ENCODE results near the gene KBTBD4. TPM values are rescaled to one million over a fixed set of nuclear protein-coding genes. Genes with fewer than 3 reads are reported as not detected.

KBTBD4 gene
- total and polyA plus RNA-seq, 4 donors = 5.6 to 12.0 (median 8.6) TPM

- TF ChIP-seq REST (IDR thresholded peaks at IDR 0.05) (no peak), TAF1 (conservative IDR thresholded peaks at IDR 0.05) (no peak)
Measured at GRCh38 chr11:47593934-47594855, 15.4 kb upstream of the KBTBD4 start, which contains the start of gene C1QTNF4 (continued).

- TF ChIP-seq YY1 (IDR thresholded peaks at IDR 0.05) (no peak), ATF3 (IDR thresholded peaks at IDR 0.05) (no peak), RXRA (IDR thresholded peaks at IDR 0.05) (no peak), GABPA (IDR thresholded peaks at IDR 0.05 in 1 of 2, conservative IDR thresholded peaks at IDR 0.05 in 1 of 2) (no peak), RAD21 (IDR thresholded peaks at IDR 0.05) (no peak), FOXA2 (IDR thresholded peaks at IDR 0.05) (no peak), FOXA1 (IDR thresholded peaks at IDR 0.05) (no peak), TAF1 (conservative IDR thresholded peaks at IDR 0.05) (no peak), CTCF (IDR thresholded peaks at IDR 0.05; ENCODE audit: low read depth, low read length, missing input control) (no peak), EGR1 (IDR thresholded peaks at IDR 0.05; ENCODE audit: low read depth in 2 of 2) (no peak), ZBTB33 (IDR thresholded peaks at IDR 0.05) (no peak)
- Histone ChIP-seq H3K27me3 (ENCODE audit: control insufficient read depth in 4 of 4, insufficient read depth in 4 of 4, low read length in 3 of 4) (peaks cover 0 to 7% (median 2%) of the 10 kb centered on the region in 4 donors), H3K36me3 (ENCODE audit: control insufficient read depth in 4 of 4, insufficient read depth in 3 of 4, low read depth in 1 of 4, low read length in 3 of 4) (no peaks in the 10 kb centered on the region), H3K27ac (ENCODE audit: low read depth in 1 of 2, low read length in 2 of 2) (no peak overlapping the region), H3K4me3 (ENCODE audit: low read depth in 1 of 3, low read length in 3 of 3) (peak overlapping the region in 1 of 3 donors; percentile 33), H3K4me1 (ENCODE audit: control insufficient read depth in 4 of 4, insufficient read depth in 4 of 4, low read length in 3 of 4) (peaks cover 0 to 6% (median 2%) of the 10 kb centered on the region in 4 donors), H3K9me3 (ENCODE audit: control insufficient read depth in 4 of 4, low read length in 3 of 4) (peaks cover 0 to 7% (median 1%) of the 10 kb centered on the region in 4 donors), H3K9ac (ENCODE audit: low read depth in 1 of 2, low read length in 2 of 2) (no peak overlapping the region)
- 18% methylated on average over 6 of the region's 6 CpGs for WGBS
- DNase-seq (ENCODE audit: low spot score) = no peak
Measured at GRCh38 chr11:47593492-47593933, 14.7 kb upstream of the KBTBD4 start.

Measured in liver (tissue), 9 donors.